HS-27A (cell line): ENCODE results near the gene VRK3.

Experiments used
- DNase-seq: peaks from one replicate; pipeline ENCODE4 v3.0.0-alpha.2; 2012; ENCODE audit warnings: low read depth, missing footprints

The VRK3 gene

DNA sequence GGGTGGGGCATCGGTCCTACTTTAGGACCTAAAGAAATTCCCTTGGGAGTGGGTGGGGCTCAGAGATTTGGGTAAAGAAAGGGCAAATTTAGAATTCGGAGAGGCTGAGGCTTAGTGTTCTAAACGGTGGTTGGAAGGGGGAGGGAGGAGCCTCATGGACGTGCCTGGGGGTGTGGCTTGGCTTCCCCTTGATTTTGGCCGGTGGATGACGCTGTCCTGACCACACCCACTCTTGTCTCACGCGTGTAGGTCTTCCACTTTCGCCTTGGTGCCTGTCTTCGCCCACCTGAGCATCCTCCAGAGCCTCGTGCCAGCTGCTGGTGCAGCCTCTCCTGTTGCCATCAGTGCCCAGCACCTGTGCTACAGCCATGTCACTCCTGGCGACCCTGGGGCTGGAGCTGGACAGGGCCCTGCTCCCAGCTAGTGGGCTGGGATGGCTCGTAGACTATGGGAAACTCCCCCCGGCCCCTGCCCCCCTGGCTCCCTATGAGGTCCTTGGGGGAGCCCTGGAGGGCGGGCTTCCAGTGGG is 94.6 kb downstream of the VRK3 start:
- no peak for DNase-seq

DNA sequence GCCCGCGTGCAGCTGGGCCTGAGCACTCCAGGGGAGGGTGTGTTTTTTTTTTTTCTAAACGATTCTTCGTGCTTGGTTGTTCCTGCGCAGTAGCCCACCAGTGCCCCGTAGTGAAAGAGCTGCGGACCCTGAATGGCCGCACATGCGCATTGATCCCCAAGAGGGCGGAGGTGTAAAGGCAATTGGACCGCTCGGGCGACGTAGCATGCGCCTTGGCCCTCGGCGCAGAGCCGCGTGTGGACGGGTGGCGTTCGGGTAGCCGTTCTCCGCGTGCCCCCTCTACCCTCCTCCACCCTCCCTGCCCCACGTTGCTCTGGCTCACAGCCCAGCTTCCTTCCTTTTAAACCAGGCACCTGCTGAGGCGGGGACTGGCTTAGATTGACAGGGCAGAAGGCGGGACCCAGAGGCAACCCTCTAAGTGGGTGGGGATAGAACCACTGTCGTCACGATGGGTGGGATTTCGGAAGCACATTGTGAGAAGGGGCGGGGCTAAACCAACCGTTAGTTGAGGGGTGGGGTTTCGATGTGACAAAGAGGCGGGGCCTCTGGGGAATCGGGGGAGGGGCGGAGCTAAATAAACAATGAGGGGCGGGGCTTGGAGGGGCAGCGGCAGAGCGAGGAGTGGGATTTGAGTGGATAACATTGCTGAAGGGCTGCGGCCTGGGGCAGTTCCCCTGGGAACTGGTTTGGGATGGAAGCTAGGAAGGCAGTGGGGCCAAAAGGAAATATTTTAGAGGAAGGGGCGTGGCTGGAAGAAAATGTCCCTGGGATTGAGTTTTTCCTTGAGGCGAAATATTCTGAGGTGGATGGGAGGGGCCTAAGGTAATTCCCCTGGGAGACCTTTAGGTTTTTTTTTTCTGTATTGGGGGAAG is 95.3 kb downstream of the VRK3 start:
- DNase-seq = peak; percentile 99

DNA sequence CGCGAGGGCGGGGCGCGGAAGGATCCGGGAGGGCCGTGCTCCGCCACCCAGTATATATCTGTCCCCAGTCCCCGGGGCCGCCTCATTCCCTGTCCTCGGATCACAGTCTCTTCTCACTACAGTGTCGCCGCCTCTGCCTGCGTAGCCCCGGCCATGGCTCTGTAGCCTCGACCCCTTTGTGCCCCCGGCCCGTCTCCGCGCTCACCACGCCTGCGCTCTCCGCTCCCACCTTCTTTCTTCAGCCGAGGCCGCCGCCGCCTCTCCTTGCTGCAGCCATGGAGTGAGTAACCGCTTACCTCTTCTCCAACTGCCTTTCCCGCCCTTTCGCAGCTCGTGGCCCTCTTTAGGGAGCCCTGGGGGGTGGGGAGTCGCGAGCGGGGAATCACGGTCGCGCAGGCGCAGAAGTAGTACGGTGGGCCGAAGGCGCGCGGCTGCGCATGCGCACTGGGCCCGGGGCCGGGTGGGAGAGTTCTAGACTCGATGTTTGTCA is 96.0 kb downstream of the VRK3 start, which contains the start of the genes ATF5 and NUP62:
ATF5 (plus strand) TSS at position 85 of the 490 bp plus-strand sequence. CDS start 1,646 bp downstream, outside the sequence.
NUP62 (minus strand) TSS at position 384 of the 490 bp plus-strand sequence. CDS start 19,697 bp downstream, outside the sequence.
- DNase-seq = peak; percentile 87

DNA sequence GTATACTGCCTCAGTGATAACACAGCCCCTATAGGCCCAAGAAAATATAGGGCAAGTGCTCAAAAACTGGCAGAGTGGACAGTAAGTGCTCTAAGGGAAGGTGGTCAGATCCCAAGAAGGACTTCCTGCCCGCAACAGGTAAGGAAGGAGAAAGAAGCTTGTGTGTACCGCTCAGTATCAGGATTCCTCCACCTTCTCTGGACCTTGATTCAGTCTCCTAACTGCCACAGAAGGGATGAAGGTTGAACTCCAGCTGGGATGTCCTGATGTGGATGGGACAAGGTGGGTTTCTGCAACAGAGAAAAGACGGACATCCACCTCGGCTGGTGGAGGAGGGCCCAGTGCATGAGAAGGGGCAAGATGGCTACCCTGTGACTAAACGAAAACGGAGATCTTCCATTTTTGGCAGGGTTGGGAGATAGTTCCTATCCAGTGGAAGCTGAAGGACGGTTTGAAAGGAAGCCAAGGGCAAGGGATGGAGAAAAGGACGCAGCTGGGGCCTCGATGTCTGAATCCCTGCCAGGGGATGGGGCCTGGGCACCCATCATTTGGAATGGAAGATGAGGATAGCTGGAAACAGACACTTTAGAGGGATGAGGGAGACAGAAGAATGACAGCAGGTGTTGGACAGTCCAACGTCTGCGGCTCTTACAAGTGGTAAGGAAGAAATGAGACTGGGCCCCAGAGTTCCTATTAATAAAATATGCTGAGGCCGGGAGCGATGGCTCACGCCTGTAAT is 97.5 kb downstream of the VRK3 start:
- no peak for DNase-seq

DNA sequence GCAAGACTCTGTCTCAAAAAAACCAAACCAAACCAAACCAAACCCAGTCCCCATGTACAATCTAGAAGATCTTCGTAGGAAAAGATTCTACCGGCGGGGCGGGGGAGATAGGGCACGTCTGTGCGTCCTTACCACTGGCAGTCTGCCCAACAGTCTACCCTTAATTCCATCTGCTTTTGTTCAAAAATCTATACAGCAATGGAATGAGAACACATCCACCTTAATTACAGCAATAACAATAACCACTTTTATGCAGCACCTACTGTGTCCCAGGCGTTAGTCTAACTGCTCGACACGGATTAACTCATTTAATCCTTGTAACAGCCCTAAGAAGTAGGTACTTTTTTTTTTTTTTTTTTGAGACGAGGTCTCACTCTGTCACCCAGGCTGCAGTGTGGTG is 98.7 kb downstream of the VRK3 start:
- DNase-seq = no peak
